Bronchus fibroblast of lung (primary cell): Measurements from ENCODE around the gene LRRC55. TPM values are rescaled to one million over a fixed set of nuclear protein-coding genes. Genes with fewer than 3 reads are reported as not detected.

Experiments
- total RNA-seq: library from RNA; depleted of rRNA; stranded (reverse); fragments of >200 nt; gene quantifications from 2 replicates; pipeline ENCODE4 v1.2.3, GENCODE V29; 2015

Gene LRRC55
- total RNA-seq = not detected in 2 replicates

GRCh38 chr11:57181678-57182305 lies at the start of gene LRRC55:
TSS of gene LRRC55 (plus strand) at chr11:57181953. CDS start at chr11:57182023, 70 bp downstream.

GRCh38 chr11:57237204-57237681 lies 55.5 kb downstream of the LRRC55 start, which contains the start of gene APLNR:
TSS of gene APLNR (minus strand) at chr11:57237250. CDS start at chr11:57237004, 246 bp downstream.

Other genes starting within 250 kb of the LRRC55 start
- gene OR5AK2, start 193.0 kb upstream of the LRRC55 start, total RNA-seq = not detected in 2 replicates
- not detected in 2 replicates for gene APLNR, start 55.3 kb downstream of the LRRC55 start, total RNA-seq
- gene TNKS1BP1, start 143.0 kb downstream of the LRRC55 start, total RNA-seq = 60.4 and 70.6 TPM in 2 replicates
- 140 and 147 TPM in 2 replicates for gene SSRP1, start 153.9 kb downstream of the LRRC55 start, total RNA-seq
- gene P2RX3, start 156.4 kb downstream of the LRRC55 start, total RNA-seq = 0.15 TPM in 1 of 2 replicates, not detected in the other
- not detected in 2 replicates for gene PRG3, start 199.2 kb downstream of the LRRC55 start, total RNA-seq
- not detected in 2 replicates for gene PRG2, start 208.7 kb downstream of the LRRC55 start, total RNA-seq
- 64.2 and 82.5 TPM in 2 replicates for gene SLC43A3, start 245.2 kb downstream of the LRRC55 start, total RNA-seq